ENCODE data around the gene SIPA1L3. TPM values are rescaled to one million over a fixed set of nuclear protein-coding genes. Genes with fewer than 3 reads are reported as not detected.

Gene SIPA1L3
- total and polyA plus RNA-seq, 2 of the 13 experiments (the other 11 are each of a cell fraction or from before 2014, with no cell fraction given), result 5.5 to 7.7 TPM

DNA sequence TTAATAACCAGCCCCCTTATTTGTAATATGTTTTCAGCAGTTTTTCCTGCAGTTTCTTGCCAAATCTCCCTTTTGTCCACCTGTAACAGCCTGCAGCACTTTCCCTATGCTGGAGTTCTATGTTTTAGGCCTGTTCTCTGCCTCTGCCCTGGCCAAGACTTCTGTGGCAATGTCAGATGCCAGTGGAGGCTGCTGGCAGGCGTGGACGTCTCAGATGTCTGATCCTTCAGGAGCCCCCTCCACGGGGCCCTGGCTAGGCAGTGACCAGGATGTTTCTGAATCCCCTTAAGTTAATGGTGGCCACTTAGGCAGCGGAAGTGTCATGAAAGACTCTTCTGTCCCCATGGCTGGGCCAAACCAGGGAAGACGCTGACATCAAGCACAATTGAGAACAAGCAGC, 40.8 kb downstream of the SIPA1L3 start:
- Histone ChIP-seq H2AFZ (ENCODE audit: low read length) (no peak overlapping the region), H3K36me3 (replicated peaks in 1 of 2; ENCODE audit: control insufficient read depth in 1 of 2, insufficient read depth in 2 of 2, low read length in 2 of 2) (no peaks in the 10 kb centered on the region), H3K4me1 (ENCODE audit: insufficient read depth, low read length) (peaks cover 26% of the 10 kb centered on the region), H3K4me3 (replicated peaks in 1 of 3; ENCODE audit: insufficient read depth in 1 of 3, low read depth in 2 of 3, low read length in 3 of 3) (no peak overlapping the region), H3K27ac (ENCODE audit: extremely low read length, insufficient read depth, low read length) (no peak overlapping the region), H3K4me2 (ENCODE audit: low read depth, low read length) (no peak overlapping the region), H3K27me3 (ENCODE audit: control insufficient read depth in 1 of 2, insufficient read depth in 2 of 2, low read length in 2 of 2) (no peaks in the 10 kb centered on the region; a peak in 1 of 5 replicates), H3K9me3 (ENCODE audit: low read length) (no peaks in the 10 kb centered on the region), H4K20me1 (ENCODE audit: insufficient read depth, low read length) (no peaks in the 10 kb centered on the region; the same call in none of the 2 replicates), H3K9ac (ENCODE audit: insufficient read depth, low read depth, low read length) (no peak overlapping the region), H3K79me2 (ENCODE audit: insufficient read depth, low read length) (peaks cover 10% of the 10 kb centered on the region)
- BruUV-seq (replicated peaks), result no TSS peak
- ATAC-seq (no peak), FAIRE-seq (no peak), DNase-seq (ENCODE audit: low spot score) (no peak)
- intact Hi-C loops (cut with micrococcal nuclease; ENCODE audit: unreplicated experiment) (no loop called here), in situ Hi-C loops (cut with HindIII; ENCODE audit: extremely low pct_ligation_motif_present, low pct_unique_long_range_greater_than_20kb) (no loop called here)
- TF ChIP-seq ZNF333 (CRISPR knock-in tag; IDR thresholded peaks at IDR 0.05; ENCODE audit: borderline replicate concordance) (no peak), ZNF160 (CRISPR knock-in tag; IDR thresholded peaks at IDR 0.05) (no peak), ZNF263 (CRISPR knock-in tag; IDR thresholded peaks at IDR 0.05) (no peak), SMAD9 (CRISPR knock-in tag; IDR thresholded peaks at IDR 0.05) (no peak), ATAD3A (CRISPR knock-in tag; IDR thresholded peaks at IDR 0.05) (no peak), TMF1 (CRISPR knock-in tag; IDR thresholded peaks at IDR 0.05; ENCODE audit: low read depth) (no peak), EHMT2 (IDR thresholded peaks at IDR 0.05; ENCODE audit: borderline replicate concordance, low read depth, low read length) (no peak), ZNF672 (CRISPR knock-in tag; IDR thresholded peaks at IDR 0.05) (no peak)
- WGBS (ENCODE audit: low lambda C conversion rate), result 96% methylated on average over 4 of the region's 5 CpGs
- POLR2A ChIA-PET, result no interaction called here
- CTCF ChIA-PET (ENCODE audit: low intra/inter-chr PET ratio, low total read pairs), result no interaction called here

DNA sequence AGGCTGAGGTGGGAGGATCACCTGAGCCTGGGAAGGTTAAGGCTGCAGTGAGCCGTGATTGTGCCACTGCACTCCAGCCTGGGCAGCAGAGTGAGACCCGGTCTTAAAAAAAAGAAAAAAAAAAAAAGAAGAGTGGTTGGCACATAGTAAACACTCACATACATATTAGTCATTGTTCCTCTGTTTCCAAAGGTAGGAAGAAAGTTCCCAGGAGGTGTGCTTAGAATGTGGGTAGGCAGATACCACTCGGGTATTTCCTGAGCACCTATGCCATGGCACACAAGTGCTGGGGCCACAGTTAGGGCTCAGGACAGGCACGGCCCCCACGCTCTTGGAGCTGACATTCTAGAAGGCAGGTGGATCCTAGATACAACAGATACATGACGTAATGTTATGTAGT, 41.4 kb downstream of the SIPA1L3 start:
- Histone ChIP-seq H2AFZ (ENCODE audit: low read length) (no peak overlapping the region), H3K4me2 (ENCODE audit: low read depth, low read length) (no peak overlapping the region), H3K27me3 (ENCODE audit: control insufficient read depth in 1 of 2, insufficient read depth in 2 of 2, low read length in 2 of 2) (no peaks in the 10 kb centered on the region; a peak in 1 of 5 replicates), H3K9me3 (ENCODE audit: low read length) (no peaks in the 10 kb centered on the region), H3K36me3 (replicated peaks in 1 of 2; ENCODE audit: control insufficient read depth in 1 of 2, insufficient read depth in 2 of 2, low read length in 2 of 2) (no peaks in the 10 kb centered on the region), H4K20me1 (ENCODE audit: insufficient read depth, low read length) (no peaks in the 10 kb centered on the region; the same call in none of the 2 replicates), H3K79me2 (ENCODE audit: insufficient read depth, low read length) (peaks cover 6% of the 10 kb centered on the region), H3K4me1 (ENCODE audit: insufficient read depth, low read length) (peaks cover 26% of the 10 kb centered on the region), H3K4me3 (replicated peaks in 1 of 3; ENCODE audit: insufficient read depth in 1 of 3, low read depth in 2 of 3, low read length in 3 of 3) (no peak overlapping the region), H3K27ac (ENCODE audit: extremely low read length, insufficient read depth, low read length) (no peak overlapping the region), H3K9ac (ENCODE audit: insufficient read depth, low read depth, low read length) (no peak overlapping the region)
- in situ Hi-C loops (cut with HindIII; ENCODE audit: extremely low pct_ligation_motif_present, low pct_unique_long_range_greater_than_20kb), result no loop called here
- DNase-seq (ENCODE audit: low spot score) (no peak), ATAC-seq (no peak), FAIRE-seq (no peak)
- WGBS (ENCODE audit: low lambda C conversion rate), result 92% methylated on average over 6 of the region's 6 CpGs
- TF ChIP-seq NPAS2 (CRISPR knock-in tag; IDR thresholded peaks at IDR 0.05; ENCODE audit: borderline replicate concordance) (no peak), ISL2 (CRISPR knock-in tag; IDR thresholded peaks at IDR 0.05) (no peak), ZBED4 (CRISPR knock-in tag; IDR thresholded peaks at IDR 0.05; ENCODE audit: borderline replicate concordance) (no peak)
- TSS peak; percentile 38 for BruUV-seq (replicated peaks)
- POLR2A ChIA-PET, result no interaction called here
- CTCF ChIA-PET (ENCODE audit: low intra/inter-chr PET ratio, low total read pairs), result no interaction called here
- intact Hi-C loops (cut with micrococcal nuclease; ENCODE audit: unreplicated experiment), result no loop called here
